HCT116 (cell line): ENCODE measurements around the gene ATP10B. TPM values are rescaled to one million over a fixed set of nuclear protein-coding genes. Genes with fewer than 3 reads are reported as not detected.

Experiments
- ATAC-seq: fragments of 200-7000 bp; cut with Tn5 transposase; 2 replicates; pipeline ENCODE4 v1.9.1; 2020; ENCODE audit warnings: mild to moderate bottlenecking, moderate library complexity
- BruUV-seq: library from RNA; stranded (reverse); fragments of 400-500 nt; replicated peaks from 2 replicates; lab custom pipeline; 2021; lab: Mats Ljungman, UMichigan
- CTCF ChIA-PET: fragments of 300-600 bp; sonication (Branson Sonifier 250); formaldehyde crosslinking; loops from one replicate; lab custom pipeline; 2021; ENCODE audit warnings: antibody characterized with exemption; lab: Charles Lee
- POLR2A ChIA-PET: fragments of 300-600, 350-600 bp; sonication (Branson Sonifier 250); formaldehyde crosslinking; loops from one replicate; lab custom pipeline; 2021; ENCODE audit warnings: antibody characterized with exemption; lab: Charles Lee
- RAD21 ChIA-PET, 2 experiments: fragments of 300-600 bp; sonication (Branson Sonifier 250); formaldehyde crosslinking; loops; one replicate each; lab custom pipeline; 2023; ENCODE audit warnings: low total read pairs in 2 of 2; ENCODE audit not compliant: uncharacterized antibody in 2 of 2, unreplicated experiment in 2 of 2, low non-redundant PET in 1 of 2; lab: Charles Lee
- DNase-seq: peaks from one replicate; pipeline ENCODE4 v3.0.0-alpha.2; 2010; ENCODE audit warnings: low read depth, low spot score
- H2AFZ ChIP-seq: fragments of 200-600 bp; shearing (Covaris generic), sonication (generic); 2 replicates; pipeline ENCODE4 v1.6.1; 2017; ENCODE audit warnings: low read depth, mixed run types, mixed read lengths, antibody characterized with exemption, low read length; ENCODE audit not compliant: poor library complexity, severe bottlenecking
- H3K27ac ChIP-seq: 2 replicates; pipeline ENCODE4 v1.5.1; 2012; ENCODE audit warnings: low read depth, low read length
- H3K27me3 ChIP-seq: fragments of 200-600 bp; sonication (generic); 2 replicates; pipeline ENCODE4 v1.6.1; 2016; ENCODE audit warnings: mixed run types, low read length, mixed read lengths; ENCODE audit not compliant: insufficient read depth
- H3K36me3 ChIP-seq, 2 experiments: fragments of 200-500 bp in 1 of 2; fragments of 200-600 bp in 1 of 2; sonication (Bioruptor generic) in 1 of 2; sonication (generic) in 1 of 2; 2 replicates each; pipeline versions ENCODE4 v1.5.1 to v1.6.1; 2014 to 2016; ENCODE audit warnings: low read length in 2 of 2, inconsistent platforms in 1 of 2, mixed read lengths in 1 of 2, mixed run types in 1 of 2; ENCODE audit not compliant: insufficient read depth in 2 of 2, control insufficient read depth in 1 of 2
- H3K4me1 ChIP-seq, 2 experiments: fragments of 200-600 bp in 1 of 2; sonication (generic) in 1 of 2; 2 replicates each; pipeline versions ENCODE4 v1.5.1 to v1.6.1; 2012 to 2017; ENCODE audit warnings: low read length in 2 of 2, inconsistent platforms in 1 of 2, mild to moderate bottlenecking in 1 of 2, mixed read lengths in 1 of 2, mixed run types in 1 of 2, moderate library complexity in 1 of 2; ENCODE audit not compliant: insufficient read depth in 2 of 2, control insufficient read depth in 1 of 2
- H3K4me2 ChIP-seq: fragments of 200-600 bp; sonication (generic); 2 replicates; pipeline ENCODE4 v1.6.1; 2017; ENCODE audit warnings: mixed run types, low read length, mixed read lengths
- H3K4me3 ChIP-seq, 2 experiments: fragments of 200-600 bp in 1 of 2; sonication (generic) in 1 of 2; replicated peaks in 1 of 2; 2 replicates each; pipeline ENCODE4 v1.5.1; 2011 to 2016; ENCODE audit warnings: low read length in 2 of 2, control low read depth in 1 of 2, low read depth in 1 of 2, mild to moderate bottlenecking in 1 of 2, mixed read lengths in 1 of 2, mixed run types in 1 of 2
- H3K79me2 ChIP-seq: fragments of 200-600 bp; sonication (generic); 2 replicates; pipeline ENCODE4 v1.6.1; 2017; ENCODE audit warnings: mild to moderate bottlenecking, mixed run types, low read length, moderate library complexity, mixed read lengths; ENCODE audit not compliant: insufficient read depth
- H3K9ac ChIP-seq: fragments of 200-600 bp; sonication (generic); 2 replicates; pipeline ENCODE4 v1.6.1; 2016; ENCODE audit warnings: low read length, mixed read lengths
- H3K9me2 ChIP-seq: fragments of 200-600 bp; sonication (generic), shearing (Covaris generic); 2 replicates; pipeline ENCODE4 v1.6.1; 2017; ENCODE audit warnings: mixed run types, mild to moderate bottlenecking, moderate library complexity; ENCODE audit not compliant: insufficient read depth
- H3K9me3 ChIP-seq, 2 experiments: fragments of 200-500 bp in 1 of 2; fragments of 200-600 bp in 1 of 2; sonication (Bioruptor generic) in 1 of 2; sonication (generic) in 1 of 2; 2 replicates each; pipeline ENCODE4 v1.6.1; 2014 to 2017; ENCODE audit warnings: low read length in 2 of 2, mixed read lengths in 2 of 2, inconsistent platforms in 1 of 2, low read depth in 1 of 2, mild to moderate bottlenecking in 1 of 2, mixed run types in 1 of 2, moderate library complexity in 1 of 2; ENCODE audit not compliant: control insufficient read depth in 1 of 2, insufficient read depth in 1 of 2
- H4K20me1 ChIP-seq: fragments of 200-600 bp; sonication (generic), shearing (Covaris generic); 2 replicates; pipeline ENCODE4 v1.6.1; 2017; ENCODE audit warnings: mixed run types, mild to moderate bottlenecking, moderate library complexity; ENCODE audit not compliant: insufficient read depth
- CEBPB ChIP-seq: IDR thresholded peaks from 2 replicates; pipeline ENCODE4 v1.6.1; 2012; ENCODE audit warnings: low read depth
- EGR1 ChIP-seq: IDR thresholded peaks from 2 replicates; pipeline ENCODE4 v1.6.1; 2012; ENCODE audit warnings: low read depth
- ELF1 ChIP-seq: IDR thresholded peaks from 2 replicates; pipeline ENCODE4 v1.6.1; 2012; ENCODE audit warnings: low read depth, borderline replicate concordance
- EZH2 ChIP-seq: fragments of 200-600 bp; sonication (generic); IDR thresholded peaks from 2 replicates; pipeline ENCODE4 v1.6.1; 2017; ENCODE audit warnings: antibody characterized with exemption, mixed run types
- EZH2phosphoT487 ChIP-seq: fragments of 200-600 bp; IDR thresholded peaks from 2 replicates; pipeline ENCODE4 v1.6.1; 2018; ENCODE audit warnings: antibody characterized with exemption, borderline replicate concordance
- FOSL1 ChIP-seq: IDR thresholded peaks from 2 replicates; pipeline ENCODE4 v1.6.1; 2012; ENCODE audit warnings: low read depth
- JUND ChIP-seq: IDR thresholded peaks from 2 replicates; pipeline ENCODE4 v1.6.1; 2012
- POLR2A ChIP-seq: IDR thresholded peaks from 2 replicates; pipeline ENCODE4 v1.7.0; 2011; ENCODE audit warnings: borderline replicate concordance; ENCODE audit not compliant: insufficient read depth, insufficient read length; ENCODE audit errors: extremely low read depth
- POLR2AphosphoS5 ChIP-seq: IDR thresholded peaks from 2 replicates; pipeline ENCODE4 v1.6.1; 2011; ENCODE audit warnings: mild to moderate bottlenecking, low read depth, low read length, moderate library complexity
- RAD21 ChIP-seq: IDR thresholded peaks from 2 replicates; pipeline ENCODE4 v1.6.1; 2012; ENCODE audit warnings: low read depth, mild to moderate bottlenecking
- SIN3A ChIP-seq: IDR thresholded peaks from 2 replicates; pipeline ENCODE4 v1.6.1; 2012; ENCODE audit warnings: low read depth
- SP1 ChIP-seq: IDR thresholded peaks from 2 replicates; pipeline ENCODE4 v1.6.1; 2012; ENCODE audit warnings: low read depth
- SRF ChIP-seq: IDR thresholded peaks from 2 replicates; pipeline ENCODE4 v1.6.1; 2012; ENCODE audit warnings: low read depth
- TCF7L2 ChIP-seq: IDR thresholded peaks from 2 replicates; pipeline ENCODE4 v1.7.0; 2011; ENCODE audit warnings: borderline replicate concordance, inconsistent platforms; ENCODE audit not compliant: insufficient read depth, insufficient read length; ENCODE audit errors: extremely low read depth
- ZFX ChIP-seq: fragments of 450-650 bp; IDR thresholded peaks from 2 replicates; pipeline ENCODE4 v1.6.1; 2017
- ZNF274 ChIP-seq: fragments of 200-500 bp; sonication (Bioruptor generic); IDR thresholded peaks from 2 replicates; pipeline ENCODE4 v1.6.1; 2014; ENCODE audit warnings: mild to moderate bottlenecking, low read depth, low read length, inconsistent platforms
- intact Hi-C: fragments of 100-400 bp; cut with micrococcal nuclease; formaldehyde crosslinking; loops from 2 replicates; pipeline ENCODE4 v1.10.0; 2022
- total RNA-seq: library from RNA; stranded (reverse); gene quantifications from one replicate; pipeline ENCODE4 v1.2.1, GENCODE V29; 2021; ENCODE audit not compliant: unreplicated experiment
- TF ChIP-seq, protein P1 (sequence below), 3 experiments: fragments of 200-600 bp in 1 of 3; sonication (generic) in 1 of 3; IDR thresholded peaks in 2 of 3; conservative IDR thresholded peaks in 1 of 3; 2 replicates each; pipeline ENCODE4 v1.5.1; 2012 to 2017; ENCODE audit warnings: low read depth in 2 of 3, low read length in 2 of 3, antibody characterized with exemption in 1 of 3, borderline replicate concordance in 1 of 3, control low read depth in 1 of 3, mild to moderate bottlenecking in 1 of 3, mixed read lengths in 1 of 3, mixed run types in 1 of 3, moderate library complexity in 1 of 3; ENCODE audit not compliant: insufficient read depth in 1 of 3
- TF ChIP-seq, protein P2 (sequence below): IDR thresholded peaks from 2 replicates; pipeline ENCODE4 v1.6.1; 2011; ENCODE audit warnings: mild to moderate bottlenecking, low read length, moderate library complexity; ENCODE audit not compliant: insufficient replicate concordance; ENCODE audit errors: extremely low read depth
- TF ChIP-seq, protein P3 (sequence below): IDR thresholded peaks from 2 replicates; pipeline ENCODE4 v1.6.1; 2012; ENCODE audit warnings: low read depth
- TF ChIP-seq, protein P4 (sequence below): IDR thresholded peaks from 2 replicates; pipeline ENCODE4 v1.6.1; 2012

Gene ATP10B
- total RNA-seq, 1 experiment from 2014 or later: 0.07 TPM

DNA sequence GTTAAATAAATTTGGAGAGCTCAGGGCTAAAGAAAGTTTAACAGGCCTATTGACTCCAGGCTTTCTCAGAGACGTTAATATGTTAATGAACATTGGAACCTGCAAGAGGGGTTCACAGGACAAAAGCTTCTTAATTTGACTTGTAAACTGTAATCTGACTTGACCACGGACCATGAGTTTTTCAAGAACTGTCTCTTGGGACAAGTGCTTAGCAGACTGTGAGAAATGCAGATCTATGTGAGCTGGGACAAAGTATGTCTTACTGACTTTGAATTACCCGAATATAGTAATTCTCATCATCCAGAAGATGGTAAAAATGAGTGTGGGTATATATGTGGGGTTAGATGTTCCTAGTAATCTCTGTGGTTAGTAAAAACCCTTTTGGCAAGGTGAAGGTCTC lies 186.6 kb downstream of the ATP10B start:
- Histone ChIP-seq H3K4me3 (no peak overlapping the region), H2AFZ (no peak overlapping the region), H3K27me3 (no peaks in the 10 kb centered on the region), H3K4me1 (no peaks in the 10 kb centered on the region), H4K20me1 (no peaks in the 10 kb centered on the region), H3K9me2 (no peaks in the 10 kb centered on the region), H3K9ac (no peak overlapping the region), H3K36me3 (no peaks in the 10 kb centered on the region), H3K9me3 (no peaks in the 10 kb centered on the region), H3K79me2 (no peaks in the 10 kb centered on the region), H3K4me2 (no peak overlapping the region), H3K27ac (no peak overlapping the region)
- intact Hi-C loops: no loop called here
- CTCF ChIA-PET: no interaction called here
- TF ChIP-seq, protein P1, sequence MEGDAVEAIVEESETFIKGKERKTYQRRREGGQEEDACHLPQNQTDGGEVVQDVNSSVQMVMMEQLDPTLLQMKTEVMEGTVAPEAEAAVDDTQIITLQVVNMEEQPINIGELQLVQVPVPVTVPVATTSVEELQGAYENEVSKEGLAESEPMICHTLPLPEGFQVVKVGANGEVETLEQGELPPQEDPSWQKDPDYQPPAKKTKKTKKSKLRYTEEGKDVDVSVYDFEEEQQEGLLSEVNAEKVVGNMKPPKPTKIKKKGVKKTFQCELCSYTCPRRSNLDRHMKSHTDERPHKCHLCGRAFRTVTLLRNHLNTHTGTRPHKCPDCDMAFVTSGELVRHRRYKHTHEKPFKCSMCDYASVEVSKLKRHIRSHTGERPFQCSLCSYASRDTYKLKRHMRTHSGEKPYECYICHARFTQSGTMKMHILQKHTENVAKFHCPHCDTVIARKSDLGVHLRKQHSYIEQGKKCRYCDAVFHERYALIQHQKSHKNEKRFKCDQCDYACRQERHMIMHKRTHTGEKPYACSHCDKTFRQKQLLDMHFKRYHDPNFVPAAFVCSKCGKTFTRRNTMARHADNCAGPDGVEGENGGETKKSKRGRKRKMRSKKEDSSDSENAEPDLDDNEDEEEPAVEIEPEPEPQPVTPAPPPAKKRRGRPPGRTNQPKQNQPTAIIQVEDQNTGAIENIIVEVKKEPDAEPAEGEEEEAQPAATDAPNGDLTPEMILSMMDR (IDR thresholded peaks at IDR 0.05 in 2 of 3, conservative IDR thresholded peaks at IDR 0.05 in 1 of 3; ENCODE audit: borderline replicate concordance in 1 of 3, insufficient read depth in 1 of 3, low read depth in 2 of 3, low read length in 2 of 3): no peak
- TF ChIP-seq, protein P2, sequence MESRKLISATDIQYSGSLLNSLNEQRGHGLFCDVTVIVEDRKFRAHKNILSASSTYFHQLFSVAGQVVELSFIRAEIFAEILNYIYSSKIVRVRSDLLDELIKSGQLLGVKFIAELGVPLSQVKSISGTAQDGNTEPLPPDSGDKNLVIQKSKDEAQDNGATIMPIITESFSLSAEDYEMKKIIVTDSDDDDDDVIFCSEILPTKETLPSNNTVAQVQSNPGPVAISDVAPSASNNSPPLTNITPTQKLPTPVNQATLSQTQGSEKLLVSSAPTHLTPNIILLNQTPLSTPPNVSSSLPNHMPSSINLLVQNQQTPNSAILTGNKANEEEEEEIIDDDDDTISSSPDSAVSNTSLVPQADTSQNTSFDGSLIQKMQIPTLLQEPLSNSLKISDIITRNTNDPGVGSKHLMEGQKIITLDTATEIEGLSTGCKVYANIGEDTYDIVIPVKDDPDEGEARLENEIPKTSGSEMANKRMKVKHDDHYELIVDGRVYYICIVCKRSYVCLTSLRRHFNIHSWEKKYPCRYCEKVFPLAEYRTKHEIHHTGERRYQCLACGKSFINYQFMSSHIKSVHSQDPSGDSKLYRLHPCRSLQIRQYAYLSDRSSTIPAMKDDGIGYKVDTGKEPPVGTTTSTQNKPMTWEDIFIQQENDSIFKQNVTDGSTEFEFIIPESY: no peak
- TF ChIP-seq EZH2 (no peak), EZH2phosphoT487 (no peak), POLR2AphosphoS5 (no peak), FOSL1 (no peak), RAD21 (no peak), SRF (no peak), EGR1 (no peak), SIN3A (no peak), ZFX (no peak), SP1 (no peak), ELF1 (no peak), JUND (no peak), ZNF274 (no peak), TCF7L2 (no peak), CEBPB (no peak), POLR2A (no peak)
- TF ChIP-seq, protein P3, sequence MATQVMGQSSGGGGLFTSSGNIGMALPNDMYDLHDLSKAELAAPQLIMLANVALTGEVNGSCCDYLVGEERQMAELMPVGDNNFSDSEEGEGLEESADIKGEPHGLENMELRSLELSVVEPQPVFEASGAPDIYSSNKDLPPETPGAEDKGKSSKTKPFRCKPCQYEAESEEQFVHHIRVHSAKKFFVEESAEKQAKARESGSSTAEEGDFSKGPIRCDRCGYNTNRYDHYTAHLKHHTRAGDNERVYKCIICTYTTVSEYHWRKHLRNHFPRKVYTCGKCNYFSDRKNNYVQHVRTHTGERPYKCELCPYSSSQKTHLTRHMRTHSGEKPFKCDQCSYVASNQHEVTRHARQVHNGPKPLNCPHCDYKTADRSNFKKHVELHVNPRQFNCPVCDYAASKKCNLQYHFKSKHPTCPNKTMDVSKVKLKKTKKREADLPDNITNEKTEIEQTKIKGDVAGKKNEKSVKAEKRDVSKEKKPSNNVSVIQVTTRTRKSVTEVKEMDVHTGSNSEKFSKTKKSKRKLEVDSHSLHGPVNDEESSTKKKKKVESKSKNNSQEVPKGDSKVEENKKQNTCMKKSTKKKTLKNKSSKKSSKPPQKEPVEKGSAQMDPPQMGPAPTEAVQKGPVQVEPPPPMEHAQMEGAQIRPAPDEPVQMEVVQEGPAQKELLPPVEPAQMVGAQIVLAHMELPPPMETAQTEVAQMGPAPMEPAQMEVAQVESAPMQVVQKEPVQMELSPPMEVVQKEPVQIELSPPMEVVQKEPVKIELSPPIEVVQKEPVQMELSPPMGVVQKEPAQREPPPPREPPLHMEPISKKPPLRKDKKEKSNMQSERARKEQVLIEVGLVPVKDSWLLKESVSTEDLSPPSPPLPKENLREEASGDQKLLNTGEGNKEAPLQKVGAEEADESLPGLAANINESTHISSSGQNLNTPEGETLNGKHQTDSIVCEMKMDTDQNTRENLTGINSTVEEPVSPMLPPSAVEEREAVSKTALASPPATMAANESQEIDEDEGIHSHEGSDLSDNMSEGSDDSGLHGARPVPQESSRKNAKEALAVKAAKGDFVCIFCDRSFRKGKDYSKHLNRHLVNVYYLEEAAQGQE: no peak
- TF ChIP-seq, protein P4, sequence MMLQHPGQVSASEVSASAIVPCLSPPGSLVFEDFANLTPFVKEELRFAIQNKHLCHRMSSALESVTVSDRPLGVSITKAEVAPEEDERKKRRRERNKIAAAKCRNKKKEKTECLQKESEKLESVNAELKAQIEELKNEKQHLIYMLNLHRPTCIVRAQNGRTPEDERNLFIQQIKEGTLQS: no peak
- no peak for DNase-seq
- POLR2A ChIA-PET: no interaction called here
- RAD21 ChIA-PET: no interaction called here
- no peak for ATAC-seq
- BruUV-seq: no TSS peak
